PC-9 (cell line): ENCODE results near the gene TNFSF9. TPM values are rescaled to one million over a fixed set of nuclear protein-coding genes. Genes with fewer than 3 reads are reported as not detected.

Experiments used
- BruUV-seq: library from RNA; stranded (reverse); fragments of 400-500 nt; replicated peaks from 2 replicates; lab custom pipeline; 2021; lab: Mats Ljungman, UMichigan
- CTCF ChIA-PET: fragments of 300-600 bp; sonication (Branson Sonifier 250); formaldehyde crosslinking; loops from one replicate; lab custom pipeline; 2022; ENCODE audit warnings: antibody characterized with exemption; lab: Charles Lee
- POLR2A ChIA-PET: fragments of 300-600 bp; sonication (Branson Sonifier 250); formaldehyde crosslinking; loops from one replicate; lab custom pipeline; 2022; ENCODE audit warnings: antibody characterized with exemption; ENCODE audit not compliant: unreplicated experiment; lab: Charles Lee
- DNase-seq, 2 experiments: peaks; one replicate each; pipeline versions ENCODE4 v3.0.0 to v3.0.0-alpha.2; 2015 to 2022; ENCODE audit warnings: mixed read lengths in 1 of 2
- H2AFZ ChIP-seq: fragments of 200-600 bp; sonication (generic); 2 replicates; pipeline ENCODE4 v1.8.1; 2017; ENCODE audit warnings: antibody characterized with exemption
- H3F3A ChIP-seq: fragments of 200-600 bp; sonication (generic); 2 replicates; pipeline ENCODE4 v1.8.1; 2017; ENCODE audit warnings: antibody characterized with exemption, mild to moderate bottlenecking, low read depth; ENCODE audit not compliant: insufficient read depth
- H3K27ac ChIP-seq: fragments of 200-600 bp; sonication (generic); 2 replicates; pipeline ENCODE4 v1.6.1; 2016; ENCODE audit warnings: mixed run types
- H3K27me3 ChIP-seq: fragments of 200-600 bp; sonication (generic); 2 replicates; pipeline ENCODE4 v1.6.1; 2016; ENCODE audit warnings: low read depth, mixed run types; ENCODE audit not compliant: insufficient read depth
- H3K36me3 ChIP-seq: fragments of 200-600 bp; sonication (generic); 2 replicates; pipeline ENCODE4 v1.6.1; 2016; ENCODE audit warnings: low read depth, mixed run types
- H3K4me1 ChIP-seq: fragments of 200-600 bp; sonication (generic); replicated peaks from 2 replicates; pipeline ENCODE4 v1.6.1; 2016; ENCODE audit warnings: mixed run types; ENCODE audit not compliant: insufficient read depth
- H3K4me2 ChIP-seq: fragments of 200-600 bp; sonication (generic); 2 replicates; pipeline ENCODE4 v1.6.1; 2017; ENCODE audit warnings: mixed run types
- H3K4me3 ChIP-seq: fragments of 200-600 bp; sonication (generic); 2 replicates; pipeline ENCODE4 v1.6.1; 2016; ENCODE audit warnings: mixed run types
- H3K79me2 ChIP-seq: fragments of 200-600 bp; sonication (generic); 2 replicates; pipeline ENCODE4 v1.6.1; 2017; ENCODE audit warnings: low read depth, mixed run types
- H3K9me2 ChIP-seq: fragments of 200-600 bp; sonication (generic); 2 replicates; pipeline ENCODE4 v1.8.1; 2017; ENCODE audit warnings: mild to moderate bottlenecking; ENCODE audit not compliant: insufficient read depth
- H3K9me3 ChIP-seq: fragments of 200-600 bp; sonication (generic); 2 replicates; pipeline ENCODE4 v1.8.1; 2016; ENCODE audit warnings: low read depth; ENCODE audit not compliant: insufficient read depth
- H4K20me1 ChIP-seq: fragments of 200-600 bp; sonication (generic); 2 replicates; pipeline ENCODE4 v1.8.1; 2017; ENCODE audit not compliant: insufficient read depth
- EZH2 ChIP-seq: fragments of 200-600 bp; sonication (generic); IDR thresholded peaks from 2 replicates; pipeline ENCODE4 v1.8.0; 2017; ENCODE audit warnings: antibody characterized with exemption, low read depth
- intact Hi-C: fragments of 100-400 bp; cut with micrococcal nuclease; formaldehyde crosslinking; loops from one replicate; pipeline ENCODE4 v1.10.0; 2022; ENCODE audit not compliant: unreplicated experiment
- total RNA-seq: library from RNA; stranded (reverse); gene quantifications from 2 replicates; pipeline ENCODE4 v1.2.3, GENCODE V29; 2021
- TF ChIP-seq, protein P1 (sequence below): fragments of 200-600 bp; sonication (generic); conservative IDR thresholded peaks from 2 replicates; pipeline ENCODE4 v1.6.1; 2017; ENCODE audit warnings: mixed run types, antibody characterized with exemption, mild to moderate bottlenecking, moderate library complexity

The TNFSF9 gene
- total RNA-seq, 1 experiment from 2014 or later = 11.2 TPM

DNA sequence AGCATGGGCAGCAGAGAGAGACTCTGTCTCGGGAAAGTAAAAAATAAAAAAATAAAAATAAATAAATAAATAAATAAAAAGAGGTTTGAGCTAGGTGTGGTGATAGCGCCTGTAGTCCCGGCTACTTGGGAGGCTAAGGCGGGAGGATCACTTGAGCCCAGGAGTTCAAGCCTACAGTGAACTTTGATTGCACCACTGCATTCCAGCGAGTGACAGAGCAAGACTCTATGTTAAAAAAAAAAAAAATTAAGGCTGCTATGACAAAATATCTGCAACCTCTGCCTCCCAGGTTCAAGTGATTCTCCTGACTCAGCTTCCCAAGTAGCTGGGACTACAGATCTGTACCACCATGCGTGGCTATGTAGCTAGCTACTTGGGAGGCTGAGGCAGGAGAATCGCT is 46.0 kb upstream of the TNFSF9 start:
- no peaks in the 10 kb centered on the region for H3K79me2 ChIP-seq
- no peaks in the 10 kb centered on the region for H3K9me2 ChIP-seq
- H3K4me2 ChIP-seq = no peak overlapping the region
- no peaks in the 10 kb centered on the region for H3K36me3 ChIP-seq
- DNase-seq = peak in 1 of 2 experiments; percentile 59
- intact Hi-C loops = no loop called here
- ChIA-PET POLR2A (no interaction called here), CTCF (no interaction called here)
- peaks cover 11% of the 10 kb centered on the region; the same call in 1 of the 2 replicates for H3K4me1 ChIP-seq
- H3K27ac ChIP-seq = peak overlapping the region; percentile 70
- H4K20me1 ChIP-seq = no peaks in the 10 kb centered on the region
- no peaks in the 10 kb centered on the region for H3K9me3 ChIP-seq
- peaks cover 5% of the 10 kb centered on the region; the same call in 1 of the 2 replicates for H3F3A ChIP-seq
- H3K4me3 ChIP-seq = no peak overlapping the region
- no TSS peak for BruUV-seq
- no peak overlapping the region for H2AFZ ChIP-seq
- no peak for TF ChIP-seq EZH2
- TF ChIP-seq, protein P1, sequence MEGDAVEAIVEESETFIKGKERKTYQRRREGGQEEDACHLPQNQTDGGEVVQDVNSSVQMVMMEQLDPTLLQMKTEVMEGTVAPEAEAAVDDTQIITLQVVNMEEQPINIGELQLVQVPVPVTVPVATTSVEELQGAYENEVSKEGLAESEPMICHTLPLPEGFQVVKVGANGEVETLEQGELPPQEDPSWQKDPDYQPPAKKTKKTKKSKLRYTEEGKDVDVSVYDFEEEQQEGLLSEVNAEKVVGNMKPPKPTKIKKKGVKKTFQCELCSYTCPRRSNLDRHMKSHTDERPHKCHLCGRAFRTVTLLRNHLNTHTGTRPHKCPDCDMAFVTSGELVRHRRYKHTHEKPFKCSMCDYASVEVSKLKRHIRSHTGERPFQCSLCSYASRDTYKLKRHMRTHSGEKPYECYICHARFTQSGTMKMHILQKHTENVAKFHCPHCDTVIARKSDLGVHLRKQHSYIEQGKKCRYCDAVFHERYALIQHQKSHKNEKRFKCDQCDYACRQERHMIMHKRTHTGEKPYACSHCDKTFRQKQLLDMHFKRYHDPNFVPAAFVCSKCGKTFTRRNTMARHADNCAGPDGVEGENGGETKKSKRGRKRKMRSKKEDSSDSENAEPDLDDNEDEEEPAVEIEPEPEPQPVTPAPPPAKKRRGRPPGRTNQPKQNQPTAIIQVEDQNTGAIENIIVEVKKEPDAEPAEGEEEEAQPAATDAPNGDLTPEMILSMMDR = no peak
- no peaks in the 10 kb centered on the region for H3K27me3 ChIP-seq

DNA sequence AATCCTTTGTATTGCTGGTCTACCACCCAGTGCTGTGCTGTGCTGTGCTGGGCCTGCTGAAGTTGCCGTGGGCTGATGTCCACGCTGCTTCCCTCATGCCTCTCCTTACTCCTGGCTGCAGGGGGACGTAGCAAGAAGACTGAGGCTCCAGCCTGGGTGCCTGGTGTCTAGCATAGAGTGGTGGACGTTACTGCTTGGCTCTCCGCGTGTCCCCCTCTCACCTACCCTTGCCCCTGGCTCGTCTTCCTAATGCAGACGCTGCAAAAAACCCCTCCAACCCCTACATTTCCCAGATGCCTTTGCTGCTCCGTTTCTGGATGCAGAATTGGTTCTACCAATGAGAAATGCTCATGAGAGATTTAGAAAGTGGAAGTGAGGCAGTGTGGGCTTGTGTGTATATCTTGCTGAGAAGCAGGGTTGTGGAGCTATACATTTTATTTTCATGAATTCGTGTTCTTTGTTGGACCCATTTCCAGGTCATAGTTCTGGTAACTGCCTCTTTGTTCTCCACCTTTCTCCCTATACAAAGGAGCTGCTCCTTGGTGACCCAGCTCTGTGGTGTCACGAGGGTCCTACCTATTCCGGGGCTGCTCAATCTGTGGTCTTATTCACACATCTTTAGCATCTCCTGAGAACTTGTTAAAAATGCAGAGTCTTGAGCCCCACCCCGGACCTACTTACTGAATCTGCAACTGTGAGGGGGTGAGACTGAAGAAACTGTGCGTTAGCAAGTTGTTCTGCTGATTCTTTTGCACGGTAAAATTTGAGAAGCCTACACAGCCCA is 41.4 kb upstream of the TNFSF9 start:
- no peaks in the 10 kb centered on the region for H4K20me1 ChIP-seq
- TF ChIP-seq EZH2 = no peak
- TF ChIP-seq, protein P1 = no peak
- intact Hi-C loops = no loop called here
- no peaks in the 10 kb centered on the region for H3K9me3 ChIP-seq
- no peaks in the 10 kb centered on the region for H3K79me2 ChIP-seq
- peaks cover 2% of the 10 kb centered on the region; the same call in 1 of the 2 replicates for H3K4me1 ChIP-seq
- no peak overlapping the region for H2AFZ ChIP-seq
- no peaks in the 10 kb centered on the region for H3K27me3 ChIP-seq
- H3K36me3 ChIP-seq = no peaks in the 10 kb centered on the region
- ChIA-PET POLR2A (no interaction called here), CTCF (no interaction called here)
- H3K27ac ChIP-seq = no peak overlapping the region
- no TSS peak for BruUV-seq
- no peaks in the 10 kb centered on the region for H3K9me2 ChIP-seq
- H3K4me2 ChIP-seq = no peak overlapping the region
- no peak for DNase-seq
- no peaks in the 10 kb centered on the region for H3F3A ChIP-seq
- H3K4me3 ChIP-seq = no peak overlapping the region

DNA sequence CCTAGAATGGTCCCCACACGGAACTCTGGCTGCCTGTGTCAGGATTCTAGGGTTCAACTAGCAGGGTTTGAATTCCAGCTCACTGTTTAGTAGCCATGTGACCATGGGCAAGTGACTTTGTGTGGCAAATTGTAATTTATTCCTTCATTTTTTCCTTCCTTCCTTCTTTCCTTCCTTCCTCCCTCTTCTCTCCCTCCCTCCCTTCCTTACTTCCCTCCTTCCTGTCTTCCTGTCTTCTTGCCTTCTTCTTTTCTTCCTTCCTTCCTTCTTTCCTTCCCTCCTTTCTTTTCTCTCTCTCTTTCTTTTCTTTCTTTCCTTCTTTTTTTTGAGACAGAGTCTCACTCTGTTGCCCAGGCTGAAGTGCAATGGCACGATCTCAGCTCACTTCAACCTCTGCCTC is 40.7 kb upstream of the TNFSF9 start:
- no peaks in the 10 kb centered on the region for H3K79me2 ChIP-seq
- H3K27me3 ChIP-seq = no peaks in the 10 kb centered on the region
- intact Hi-C loops = no loop called here
- no peak for TF ChIP-seq EZH2
- TF ChIP-seq, protein P1 = no peak
- H3K4me3 ChIP-seq = no peak overlapping the region
- no peaks in the 10 kb centered on the region for H4K20me1 ChIP-seq
- H3K4me1 ChIP-seq = no peaks in the 10 kb centered on the region; the same call in 1 of the 2 replicates
- BruUV-seq = no TSS peak
- H3K9me2 ChIP-seq = no peaks in the 10 kb centered on the region
- DNase-seq = no peak
- ChIA-PET CTCF (no interaction called here), POLR2A (interaction anchor here (0.7 kb wide), 1 partner anchor 163 kb away, joined by 44 read pairs; no protein-coding TSS in a partner anchor)
- H3K36me3 ChIP-seq = no peaks in the 10 kb centered on the region
- no peaks in the 10 kb centered on the region for H3F3A ChIP-seq
- no peak overlapping the region for H3K4me2 ChIP-seq
- no peak overlapping the region for H2AFZ ChIP-seq
- no peaks in the 10 kb centered on the region for H3K9me3 ChIP-seq
- H3K27ac ChIP-seq = no peak overlapping the region
